Keratinocyte (primary cell): ENCODE data around the gene IQSEC3.

ENCODE experiments used
- CTCF ChIP-seq, 3 experiments: IDR thresholded peaks in 1 of 3; conservative IDR thresholded peaks in 1 of 3; optimal IDR thresholded peaks in 1 of 3; 2 replicates in 2 of 3; 3 replicates in 1 of 3; pipeline versions ENCODE3 to v1.5.1; 2011; ENCODE audit warnings: low read length in 3 of 3, mild to moderate bottlenecking in 3 of 3, moderate library complexity in 2 of 3, control low read depth in 1 of 3, inconsistent platforms in 1 of 3; ENCODE audit not compliant: insufficient read depth in 2 of 3; ENCODE audit errors: extremely low read depth in 1 of 3
- EZH2 ChIP-seq: IDR thresholded peaks from one replicate; pipeline ENCODE4 v1.6.1; 2012; ENCODE audit warnings: inconsistent platforms, mild to moderate bottlenecking, low read length, moderate library complexity

- TF ChIP-seq CTCF (optimal IDR thresholded peaks at IDR 0.05 in 1 of 3, IDR thresholded peaks at IDR 0.05 in 1 of 3, conservative IDR thresholded peaks at IDR 0.05 in 1 of 3; ENCODE audit: extremely low read depth in 1 of 3, insufficient read depth in 2 of 3, low read length in 3 of 3): no peak
- no peak for TF ChIP-seq EZH2
Observed at GRCh38 chr12:160858-161257, 94.3 kb downstream of the IQSEC3 start.
